HG02678 (cell line): Measurements from ENCODE around the gene TBC1D22A.

Source experiments
- ATAC-seq: cut with Tn5 transposase; IDR thresholded peaks from one replicate; pipeline ENCODE4 v1.9.1; 2021; ENCODE audit warnings: mild to moderate bottlenecking, moderate library complexity; ENCODE audit not compliant: unreplicated experiment

Gene TBC1D22A

DNA sequence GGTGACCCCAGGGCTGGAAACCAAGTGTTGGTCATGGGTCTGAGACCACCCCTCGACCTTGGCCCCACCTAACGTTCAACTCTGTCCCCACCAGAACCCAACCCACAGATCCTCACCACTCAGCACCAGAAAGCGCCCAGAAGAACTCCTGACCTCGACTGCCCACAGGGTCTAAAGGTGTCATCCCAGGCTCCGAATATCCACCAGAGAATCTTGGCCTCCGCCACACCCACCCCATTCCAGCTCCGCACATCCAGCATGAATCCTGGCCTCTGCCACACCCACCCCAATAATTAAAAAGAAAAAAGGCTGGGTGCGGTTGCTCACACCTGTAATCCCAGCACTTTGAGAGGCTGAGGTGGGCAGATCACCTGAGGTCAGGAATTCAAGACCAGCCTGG lies 25.7 kb upstream of the TBC1D22A start:
- ATAC-seq = no peak

DNA sequence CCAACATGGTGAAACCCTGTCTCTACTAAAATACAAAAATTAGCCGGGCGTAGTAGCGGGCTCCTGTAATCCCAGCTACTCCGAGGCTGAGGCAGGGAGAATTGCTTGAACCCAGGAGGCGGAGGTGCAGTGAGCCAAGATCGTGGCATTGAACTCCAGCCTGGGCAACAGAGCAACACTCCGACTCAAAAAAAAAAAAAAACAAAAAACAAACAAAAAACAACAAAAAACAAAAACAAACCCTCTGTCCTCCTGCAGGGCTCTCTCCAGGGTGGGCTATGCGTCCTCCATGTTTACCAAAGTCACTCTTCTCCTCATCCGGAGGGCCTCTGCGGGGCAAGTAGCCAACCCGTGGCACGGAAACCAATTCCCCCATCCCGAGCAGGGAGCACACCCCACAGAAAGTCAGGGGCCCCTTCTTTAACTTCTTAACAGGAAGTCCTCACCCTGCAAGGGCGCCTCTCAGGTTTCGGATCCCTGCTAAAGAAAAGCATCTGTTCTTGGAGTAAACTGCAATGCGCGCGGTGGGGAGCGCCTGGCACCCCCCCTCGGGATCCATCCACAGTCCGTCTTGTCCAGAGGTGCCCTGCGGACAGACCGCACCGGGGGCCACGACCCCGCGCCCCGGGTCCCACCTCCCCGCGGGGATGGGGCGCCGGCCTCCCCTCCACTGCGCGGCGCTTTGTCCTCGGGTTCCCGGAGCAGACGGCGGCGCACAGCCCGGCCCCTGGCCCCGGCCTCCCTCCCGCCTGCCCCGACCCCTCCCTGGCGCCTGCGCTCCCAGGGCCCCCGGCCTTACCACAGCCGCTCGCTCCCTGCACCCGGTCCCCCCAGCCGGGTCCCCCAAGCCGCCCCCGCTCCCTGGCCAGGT lies 25.1 kb upstream of the TBC1D22A start:
- ATAC-seq = peak; percentile 26

DNA sequence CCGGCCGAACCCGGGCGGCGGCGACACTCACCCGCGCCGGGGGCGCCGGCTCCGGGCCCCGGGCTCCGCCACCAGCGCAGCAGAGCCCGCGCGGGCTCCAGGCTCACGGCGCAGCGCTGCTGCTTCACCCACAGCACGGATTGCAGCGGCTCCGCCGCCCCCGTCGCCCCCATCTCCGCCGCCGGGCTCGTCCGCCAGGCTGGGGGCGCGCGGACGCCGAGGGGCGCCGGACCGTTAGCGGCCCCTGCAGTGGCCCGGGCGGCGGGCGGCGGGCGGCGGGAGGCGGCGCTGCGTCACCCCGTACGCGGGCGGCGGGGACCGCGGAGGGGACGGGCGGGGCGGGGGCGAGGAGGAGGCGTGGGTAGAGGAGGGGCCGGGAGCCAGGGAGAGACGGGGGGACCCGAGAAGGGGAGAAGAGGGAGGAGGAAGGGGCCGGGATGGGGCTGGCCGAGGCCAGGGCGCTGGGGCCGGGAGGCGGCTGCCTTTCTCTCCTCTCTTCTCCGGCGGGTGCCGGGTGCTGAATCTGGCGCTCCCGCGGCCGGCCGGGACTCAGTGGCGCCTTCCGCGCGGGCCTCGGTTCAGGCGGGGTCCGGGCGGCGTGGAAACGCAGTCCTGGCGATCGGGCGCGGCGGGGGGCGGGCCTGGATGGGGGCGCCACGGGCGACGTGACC lies 24.3 kb upstream of the TBC1D22A start, which contains the start of gene CERK:
CERK (minus strand) TSS at position 277 of the 671 bp plus-strand sequence; CDS start at position 173, 104 bp downstream.
- peak; percentile 50 for ATAC-seq

DNA sequence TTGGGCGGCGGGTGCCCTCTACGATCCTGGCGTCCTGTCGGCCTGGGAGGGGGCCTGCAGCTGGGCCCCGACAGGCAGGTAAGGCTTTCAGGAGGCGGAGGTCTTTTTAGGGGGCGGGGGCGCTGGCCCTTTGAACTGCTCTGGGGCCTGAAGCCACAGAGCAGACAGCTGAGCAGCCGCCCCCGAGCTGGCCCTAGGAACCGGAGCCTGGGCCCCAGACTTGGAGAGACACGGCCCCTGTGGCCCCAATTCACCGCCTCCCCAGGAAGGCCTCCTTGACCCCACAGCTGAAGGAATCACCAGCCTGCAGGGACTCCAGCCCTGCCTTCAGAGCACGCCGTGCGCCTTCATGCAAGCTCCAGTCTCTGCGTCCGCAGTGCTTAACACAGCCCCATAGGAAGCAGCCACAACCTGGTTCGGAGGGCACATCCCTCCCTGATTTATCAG lies 23.8 kb upstream of the TBC1D22A start:
- ATAC-seq = peak; percentile 23

DNA sequence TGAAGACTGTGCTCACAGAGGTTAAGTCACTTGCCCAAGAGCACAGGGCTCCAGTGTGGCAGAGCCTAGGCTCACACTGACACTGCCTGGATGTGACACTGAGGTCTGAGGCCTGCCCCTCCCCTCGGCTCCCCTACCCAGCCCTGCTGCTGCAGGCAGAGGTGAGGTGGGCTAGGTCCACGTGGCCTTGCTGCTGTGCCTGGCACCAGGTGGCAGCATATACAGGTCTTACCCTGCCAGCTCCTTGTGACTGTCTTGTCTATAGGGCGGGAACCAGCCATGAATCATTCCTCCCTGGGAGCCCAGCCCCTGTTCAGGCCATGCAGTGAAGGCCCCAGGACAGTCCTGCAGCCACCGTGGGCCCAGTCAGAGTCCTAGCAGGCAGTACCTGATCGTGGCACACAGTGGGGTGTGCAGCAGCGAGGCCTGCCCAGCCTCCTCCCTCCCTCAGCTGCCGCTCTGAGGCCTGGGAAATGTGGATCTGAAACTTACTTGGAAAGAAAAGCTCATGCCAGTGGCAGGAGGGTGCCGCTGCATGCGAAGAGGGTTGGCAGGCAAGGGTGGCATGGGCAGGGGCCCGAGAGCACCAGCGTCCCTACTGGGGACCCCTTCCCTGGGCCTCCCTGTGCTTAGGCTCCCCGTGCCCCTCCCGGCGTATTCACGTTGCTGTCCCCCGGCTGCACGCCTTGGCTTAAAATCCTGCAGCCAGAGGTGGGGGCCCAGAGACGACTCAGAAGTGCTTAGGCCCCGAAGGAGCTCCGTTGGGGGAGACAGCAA lies 23.2 kb upstream of the TBC1D22A start:
- ATAC-seq = peak; percentile 28

DNA sequence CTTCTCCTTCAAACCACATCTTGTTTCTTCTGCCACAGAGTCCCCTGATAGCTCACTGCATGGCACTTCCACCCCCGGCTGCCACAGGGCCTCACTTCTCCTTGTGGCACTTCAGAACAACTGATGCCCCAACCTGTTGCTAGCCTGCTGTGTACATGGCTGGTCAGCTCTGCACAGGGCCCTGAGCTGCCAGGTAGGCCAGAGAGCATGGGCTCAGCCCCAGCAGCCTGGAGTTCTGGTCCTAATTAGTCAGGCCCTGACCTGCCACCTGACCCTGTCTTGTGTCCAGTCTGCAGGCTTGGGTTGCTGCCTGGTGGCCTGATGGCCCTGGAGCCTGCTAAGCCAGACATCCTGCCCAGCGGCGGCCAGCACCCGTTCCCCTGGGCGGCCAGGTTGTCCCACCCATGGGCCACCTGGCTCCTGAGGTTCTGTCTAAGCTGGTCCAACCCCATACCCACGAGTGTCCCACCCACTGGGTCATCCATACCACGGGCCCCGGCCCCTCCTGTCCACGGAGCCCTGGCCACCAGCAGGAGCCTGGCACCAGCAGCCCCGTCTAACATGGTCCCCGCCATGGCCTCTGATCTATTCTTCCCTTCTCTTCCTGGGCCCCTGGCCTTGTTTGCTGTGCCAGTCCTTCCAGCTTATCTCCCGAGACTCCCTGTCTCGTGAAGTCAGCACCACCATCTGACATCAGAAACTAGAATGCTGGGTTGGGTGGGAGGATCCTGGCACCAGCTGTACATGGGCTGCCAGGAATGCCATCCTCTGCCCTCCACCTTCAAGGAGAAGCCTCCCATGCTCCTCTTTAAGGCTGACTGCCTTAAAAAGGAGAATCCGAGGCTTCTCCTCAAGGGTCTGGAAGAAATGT lies 21.3 kb upstream of the TBC1D22A start:
- ATAC-seq = no peak

DNA sequence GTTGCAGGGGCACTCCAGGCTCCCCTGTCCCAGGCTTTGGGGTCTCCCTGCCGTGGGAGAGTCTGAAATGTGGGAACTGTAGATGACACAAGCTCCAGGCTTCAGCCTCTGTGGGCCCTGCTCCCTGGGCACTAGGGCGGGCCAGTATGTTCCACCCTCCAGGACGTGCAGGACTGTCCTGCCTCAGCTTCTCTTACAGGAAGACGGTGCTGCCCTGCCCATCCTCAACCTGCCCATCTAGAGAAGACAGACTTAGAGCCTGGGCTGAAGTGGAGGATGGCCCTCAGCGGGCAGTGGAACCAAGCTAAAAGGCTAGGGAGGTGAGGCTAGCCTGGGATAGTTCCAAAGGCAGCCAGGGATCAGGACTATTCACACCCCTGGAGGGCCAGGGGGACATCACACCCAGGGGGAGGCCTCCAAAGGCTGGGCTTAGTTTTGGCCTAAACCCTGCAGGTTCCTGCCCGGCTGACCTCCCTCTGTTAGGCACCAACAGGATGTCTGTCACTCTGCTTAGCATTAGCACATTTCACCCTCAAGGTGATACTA lies 20.4 kb upstream of the TBC1D22A start:
- ATAC-seq = no peak

DNA sequence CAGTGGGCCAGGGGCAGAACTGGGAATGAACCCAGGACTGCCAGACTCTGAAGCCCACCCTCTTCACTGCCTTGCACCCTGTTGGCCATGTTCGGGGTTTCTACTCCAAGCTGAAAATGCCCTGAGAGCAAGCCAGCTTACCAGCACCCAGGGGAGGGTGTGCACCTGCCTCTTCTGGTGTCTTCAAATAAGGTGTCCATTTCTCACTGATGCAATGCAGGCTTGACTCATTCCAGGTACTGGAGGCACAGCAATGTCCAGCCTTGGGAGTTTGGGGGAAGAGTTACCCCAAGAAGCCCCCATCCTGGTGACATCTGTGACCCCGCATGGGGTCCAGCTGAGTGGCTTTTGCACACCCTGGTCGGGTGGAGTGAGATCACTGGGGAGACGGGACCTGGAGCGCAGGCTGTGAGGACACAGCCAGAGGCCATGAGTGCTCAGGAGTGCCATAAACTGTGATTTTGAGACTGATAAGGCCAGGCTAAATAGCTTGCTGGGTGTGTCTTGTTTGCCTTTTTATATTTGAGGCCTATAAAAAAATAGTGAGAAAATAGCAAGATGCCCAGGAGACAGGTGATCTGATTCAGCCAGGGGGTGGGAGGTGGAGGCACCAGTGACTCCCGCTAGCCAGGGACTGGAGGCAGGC lies 19.8 kb upstream of the TBC1D22A start:
- ATAC-seq = no peak

DNA sequence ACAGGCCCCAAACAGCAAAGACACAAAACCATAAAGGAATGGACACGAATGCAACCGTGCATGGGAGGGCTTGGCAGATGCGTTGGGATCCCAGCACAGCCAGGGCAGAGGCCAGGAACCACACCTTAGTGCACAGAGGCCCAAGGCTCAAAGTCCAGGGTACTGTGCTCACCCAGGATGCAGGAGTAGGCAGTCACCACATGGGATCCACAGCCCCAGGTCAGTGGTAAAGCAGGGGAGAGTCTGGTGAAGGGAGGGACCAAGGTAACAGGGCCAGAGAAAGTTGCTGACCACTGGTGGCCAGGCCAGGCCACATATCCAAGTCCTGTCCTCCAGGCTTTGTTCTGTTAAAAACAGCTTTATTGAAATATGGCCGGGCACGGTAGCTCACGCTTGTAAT lies 17.9 kb upstream of the TBC1D22A start:
- ATAC-seq = no peak

DNA sequence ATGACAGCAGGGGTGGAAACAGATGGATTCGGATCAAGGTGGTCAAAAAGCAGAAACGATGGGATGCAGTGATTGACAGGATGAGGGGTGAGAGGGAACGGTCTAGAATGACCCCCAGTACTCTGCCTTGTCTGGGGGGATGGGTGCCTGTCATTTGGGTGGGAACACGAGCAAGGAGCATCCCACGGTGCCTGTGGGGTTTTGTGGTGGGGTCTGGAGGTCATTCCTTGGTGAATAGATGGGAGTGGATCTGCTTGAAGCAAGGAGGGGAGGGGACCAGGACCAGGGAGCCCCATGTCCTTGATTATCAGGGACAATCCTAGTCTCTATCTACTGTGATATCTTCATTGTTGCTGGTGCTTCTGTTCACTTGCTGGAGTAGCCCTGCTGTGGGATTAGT lies 16.3 kb upstream of the TBC1D22A start:
- no peak for ATAC-seq

DNA sequence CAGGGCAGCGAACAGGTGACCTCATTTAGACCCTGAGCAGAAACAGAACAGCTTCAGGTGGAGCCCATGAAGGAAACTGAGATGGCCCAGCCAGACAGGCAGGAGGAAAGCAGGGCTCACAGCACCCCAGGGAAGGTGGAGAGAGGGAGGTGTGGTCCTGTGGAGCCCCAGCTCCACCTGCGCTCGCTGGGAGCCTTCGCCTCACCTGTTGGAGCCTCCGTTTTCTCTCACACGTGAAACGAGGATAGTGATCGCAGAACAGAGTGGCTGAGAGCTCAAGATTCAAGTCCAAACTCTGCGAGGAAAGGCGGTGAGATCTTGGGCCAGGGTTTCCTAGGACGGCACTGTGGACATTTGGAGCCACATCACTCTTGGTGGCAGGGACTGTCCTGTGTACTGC lies 15.8 kb upstream of the TBC1D22A start:
- no peak for ATAC-seq

DNA sequence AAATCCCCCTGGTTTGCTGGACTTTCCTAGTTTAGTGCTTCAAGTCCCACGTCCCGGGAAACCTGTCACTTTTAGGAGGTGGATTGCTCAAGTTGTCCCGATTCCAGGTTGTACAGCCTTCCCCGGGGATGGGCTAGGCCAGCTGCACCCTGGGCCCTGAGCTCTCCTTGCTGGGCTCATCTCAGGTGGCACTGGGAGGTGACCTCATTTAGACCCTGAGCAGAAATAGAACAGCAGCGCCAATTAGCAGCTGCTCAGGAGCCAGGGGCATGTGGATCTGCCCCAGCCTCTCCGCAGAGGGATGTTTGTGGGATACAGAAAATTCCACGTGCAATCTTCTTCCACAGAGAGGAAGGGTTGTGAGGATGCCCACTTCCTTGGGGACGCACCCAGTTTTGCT lies 14.8 kb upstream of the TBC1D22A start:
- ATAC-seq = no peak

DNA sequence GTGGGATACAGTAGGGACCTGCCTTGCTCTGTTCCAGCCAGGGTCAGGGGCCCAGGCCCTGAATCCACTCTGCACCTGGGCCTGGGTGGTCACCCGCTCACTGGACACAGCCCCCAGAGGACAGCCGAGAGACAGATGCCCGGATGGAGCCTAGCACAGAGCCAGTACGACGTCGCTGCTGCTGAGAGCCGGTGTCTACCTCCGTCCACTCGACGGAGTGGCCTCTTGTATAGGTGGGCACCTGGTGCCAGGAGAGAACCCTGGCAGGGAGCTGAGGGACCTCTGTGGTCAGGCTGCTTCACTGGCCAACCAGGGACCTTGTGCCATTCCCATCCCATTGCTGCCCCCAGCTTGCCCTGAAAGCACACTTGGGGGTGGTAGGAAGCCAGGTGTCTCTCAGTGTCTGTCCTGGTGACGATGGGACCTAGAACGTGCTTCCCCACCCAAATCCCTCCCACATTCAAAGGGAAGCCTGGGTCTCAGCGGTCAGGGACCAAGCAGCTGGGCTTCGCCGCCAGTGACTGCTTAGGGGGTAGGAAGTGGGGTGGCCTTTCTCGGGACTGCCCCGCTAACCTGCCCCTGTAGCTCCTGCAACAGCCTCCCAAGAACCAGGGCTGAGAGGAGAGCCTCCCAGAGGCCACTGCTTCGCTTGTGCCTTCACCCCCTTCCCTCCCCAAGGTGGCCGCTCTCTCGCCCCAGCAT lies 14.1 kb upstream of the TBC1D22A start:
- ATAC-seq = no peak

DNA sequence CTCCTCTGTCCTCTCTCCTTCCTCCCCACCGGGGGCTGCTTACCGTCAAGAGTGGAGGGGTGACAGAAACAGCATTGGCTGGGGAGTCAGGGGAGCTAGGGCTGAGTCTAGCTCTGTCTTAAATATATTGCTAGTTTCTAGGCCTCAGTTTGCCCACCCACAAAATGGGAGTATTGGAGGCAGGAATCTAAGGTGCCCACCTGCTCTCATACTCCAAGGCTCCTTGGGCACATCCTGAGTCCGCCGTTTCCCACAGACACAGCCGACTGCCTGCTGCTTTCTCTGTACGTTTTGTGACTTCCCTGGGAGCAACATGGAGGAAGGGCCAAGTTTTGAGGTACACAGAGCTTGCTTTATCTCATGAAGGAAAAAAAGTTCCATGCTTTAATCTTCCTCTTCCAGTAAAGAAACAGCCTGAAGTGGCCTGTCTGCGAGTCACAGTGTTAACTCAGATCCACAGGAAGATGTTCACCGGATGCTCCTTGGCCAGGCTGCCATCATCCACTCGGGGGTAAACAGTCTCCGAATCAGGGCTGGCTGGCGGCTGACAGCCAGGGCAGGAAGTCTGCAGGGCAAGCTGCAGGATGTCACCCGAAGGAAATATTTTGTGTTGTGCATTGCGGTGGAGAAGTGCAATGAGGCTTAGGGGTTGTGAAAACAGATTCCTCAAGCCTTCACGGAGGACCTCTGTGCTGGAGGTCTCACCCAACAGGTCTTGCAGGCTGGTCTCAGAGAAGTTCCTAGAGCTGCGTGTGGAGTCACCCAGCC lies 13.4 kb upstream of the TBC1D22A start:
- no peak for ATAC-seq

DNA sequence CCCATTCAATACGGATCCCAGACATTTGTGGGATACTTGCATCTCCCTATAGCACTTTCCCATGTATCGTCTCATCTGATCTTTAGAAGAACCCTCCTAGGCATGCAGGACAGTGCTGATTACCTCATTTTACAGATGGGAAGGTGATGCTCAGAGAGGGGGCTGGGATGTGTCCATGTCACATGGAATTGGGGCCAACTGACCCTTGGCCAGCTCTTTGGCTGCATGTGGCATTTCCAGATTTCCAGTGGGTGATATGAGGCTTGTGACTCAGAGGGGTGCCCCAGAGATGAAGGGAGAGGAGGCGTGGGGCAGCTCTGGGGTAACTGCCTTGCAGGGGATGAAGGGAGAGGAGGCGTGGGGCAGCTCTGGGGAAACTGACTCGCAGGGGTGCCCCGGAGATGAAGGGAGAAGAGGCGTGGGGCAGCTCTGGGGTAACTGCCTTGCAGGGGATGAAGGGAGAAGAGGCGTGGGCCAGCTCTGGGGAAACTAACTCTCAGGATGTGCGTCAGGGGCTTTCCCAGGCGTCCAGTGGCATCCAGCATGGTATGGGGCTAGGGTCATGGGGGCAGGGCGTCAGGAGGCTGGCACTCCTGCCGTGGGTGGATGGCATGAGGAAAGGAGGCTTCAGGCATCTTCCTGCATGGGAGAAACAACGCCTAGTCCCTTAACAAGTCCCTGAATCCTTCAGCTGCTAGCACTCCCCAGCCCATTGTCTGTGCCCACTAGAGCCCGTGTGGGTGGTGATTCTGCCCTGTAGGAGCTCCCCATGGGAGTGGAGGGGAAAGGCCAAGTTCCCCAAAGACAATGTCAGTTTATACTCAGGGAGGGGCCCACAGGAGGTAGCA lies 12.5 kb upstream of the TBC1D22A start:
- no peak for ATAC-seq

DNA sequence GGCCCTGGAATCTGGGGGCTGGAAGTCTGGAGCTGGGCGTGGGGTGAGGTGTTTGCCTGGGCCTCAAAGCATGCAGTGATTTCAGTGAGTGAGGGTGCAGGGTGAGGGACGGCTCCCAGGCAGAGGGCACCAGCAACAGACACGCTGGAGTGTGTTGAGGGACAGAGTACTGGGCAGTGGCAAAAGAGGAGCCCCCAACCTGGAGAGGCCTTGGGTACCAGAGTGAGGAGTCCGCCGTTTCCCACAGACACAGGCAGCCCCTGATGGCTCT lies 12.0 kb upstream of the TBC1D22A start:
- no peak for ATAC-seq

DNA sequence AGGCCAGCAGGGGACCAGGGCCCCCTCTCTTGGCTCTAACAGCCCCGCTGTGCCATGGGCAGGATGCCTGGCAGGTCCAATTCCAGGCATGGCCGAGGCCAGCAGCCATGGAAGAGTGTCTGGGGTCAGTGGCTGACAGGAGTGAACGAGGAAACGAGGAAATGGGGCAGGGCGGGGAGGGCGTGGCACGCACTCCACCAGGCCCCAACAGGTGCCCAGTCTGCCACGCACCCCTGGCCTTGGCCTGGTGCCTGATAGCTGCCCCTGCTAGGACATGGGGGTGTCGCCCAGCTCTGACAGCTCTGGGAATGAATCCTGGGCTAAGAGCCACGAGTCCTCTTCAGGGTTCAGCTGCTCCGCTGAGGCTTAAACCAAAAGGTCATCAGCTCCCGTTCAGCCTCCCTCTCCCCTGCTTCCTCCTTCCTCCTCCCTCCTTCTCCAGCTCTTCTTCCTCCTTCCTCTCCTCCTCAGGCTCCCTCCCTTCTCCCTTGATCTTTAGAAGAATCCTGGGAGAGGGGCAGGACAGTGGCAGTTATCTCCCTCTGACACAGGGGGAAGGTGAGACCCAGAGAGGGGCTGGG lies 11.5 kb upstream of the TBC1D22A start:
- no peak for ATAC-seq
